K562 (cell line): ENCODE measurements around the gene ADAM23. TPM values are rescaled to one million over a fixed set of nuclear protein-coding genes. Genes with fewer than 3 reads are reported as not detected.

Source experiments
- ATAC-seq: fragments of 200-7000 bp; cut with Tn5 transposase; 3 replicates; pipeline ENCODE4 v1.9.1; 2020; ENCODE audit warnings: moderate library complexity
- BruUV-seq: library from RNA; stranded (reverse); fragments of 400-500 nt; replicated peaks from 2 replicates; lab custom pipeline; 2021; lab: Mats Ljungman, UMichigan
- CTCF ChIA-PET: fragments of 300-600 bp; formaldehyde crosslinking; extraction: SDS; loops from one replicate; lab custom pipeline; 2021; ENCODE audit warnings: low intra/inter-chr PET ratio; lab: Yijun Ruan, JAX
- POLR2A ChIA-PET: fragments of 300-600, 350-650 bp; sonication (Branson Sonifier 250); formaldehyde crosslinking; extraction: SDS; loops from one replicate; lab custom pipeline; 2021; ENCODE audit warnings: antibody characterized with exemption, inconsistent platforms; lab: Yijun Ruan, JAX
- DNase-seq, 4 experiments: peaks; one replicate each; pipeline versions ENCODE4 v3.0.0 to v3.0.0-alpha.2; 2011 to 2018; ENCODE audit warnings: low spot score in 3 of 4, mixed read lengths in 3 of 4; ENCODE audit errors: extremely low read depth in 1 of 4
- FAIRE-seq: peaks from 2 replicates; lab custom pipeline; 2011; peaks lifted over from hg19 to GRCh38; lab: Jason Lieb, UNC
- H2AFZ ChIP-seq: 2 replicates; pipeline ENCODE4 v1.6.0; 2011; ENCODE audit warnings: low read depth, low read length, control low read depth, inconsistent platforms
- H3K27ac ChIP-seq: fragments of 200-600 bp; 3 replicates; pipeline ENCODE4 v1.8.0; 2011; ENCODE audit warnings: low read depth, mild to moderate bottlenecking, control low read depth, inconsistent platforms, low read length, moderate library complexity, mixed read lengths; ENCODE audit errors: extremely low read depth
- H3K27me3 ChIP-seq, 2 experiments: fragments of 300-600 bp in 1 of 2; 2 replicates in 1 of 2; 3 replicates in 1 of 2; pipeline versions ENCODE4 v1.6.0 to v1.8.0; 2011; ENCODE audit warnings: inconsistent platforms in 2 of 2, low read length in 2 of 2, mild to moderate bottlenecking in 1 of 2, mixed read lengths in 1 of 2, moderate library complexity in 1 of 2; ENCODE audit not compliant: control insufficient read depth in 2 of 2, insufficient read depth in 2 of 2
- H3K36me3 ChIP-seq: fragments of 300-600 bp; 3 replicates; pipeline ENCODE4 v1.8.0; 2011; ENCODE audit warnings: mild to moderate bottlenecking, low read length, inconsistent platforms; ENCODE audit not compliant: control insufficient read depth, insufficient read depth
- H3K4me1 ChIP-seq, 2 experiments: fragments of 200-600 bp in 1 of 2; replicated peaks in 1 of 2; 2 replicates in 1 of 2; 3 replicates in 1 of 2; pipeline versions ENCODE4 v1.5.1 to v1.8.0; 2011; ENCODE audit warnings: inconsistent platforms in 2 of 2, low read length in 2 of 2, mild to moderate bottlenecking in 1 of 2, mixed read lengths in 1 of 2, moderate library complexity in 1 of 2; ENCODE audit not compliant: control insufficient read depth in 2 of 2, insufficient read depth in 2 of 2
- H3K4me2 ChIP-seq: 2 replicates; pipeline ENCODE4 v1.6.1; 2011; ENCODE audit warnings: low read length, control low read depth, inconsistent platforms, mixed read lengths; ENCODE audit not compliant: insufficient read depth
- H3K4me3 ChIP-seq: fragments of 200-600 bp; sonication (generic), shearing (Covaris generic); 2 replicates; pipeline ENCODE4 v1.5.1; 2016; ENCODE audit warnings: control low read depth, inconsistent platforms
- H3K79me2 ChIP-seq: fragments of 200-600 bp; 3 replicates; pipeline ENCODE4 v1.8.0; 2011; ENCODE audit warnings: low read length, inconsistent platforms; ENCODE audit not compliant: control insufficient read depth, insufficient read depth
- H3K9ac ChIP-seq, 2 experiments: 2 replicates each; pipeline versions ENCODE4 v1.6.0 to v1.6.1; 2011; ENCODE audit warnings: low read depth in 2 of 2, low read length in 2 of 2, control low read depth in 1 of 2, inconsistent platforms in 1 of 2, mild to moderate bottlenecking in 1 of 2, mixed read lengths in 1 of 2; ENCODE audit not compliant: insufficient read depth in 1 of 2
- H3K9me1 ChIP-seq: one replicate; pipeline ENCODE4 v1.6.0; 2011; ENCODE audit warnings: inconsistent platforms, mild to moderate bottlenecking, low read length, moderate library complexity; ENCODE audit not compliant: control insufficient read depth, insufficient read depth
- H3K9me3 ChIP-seq: replicated peaks from 2 replicates; pipeline ENCODE4 v1.5.1; 2011; ENCODE audit warnings: low read depth, low read length, inconsistent platforms; ENCODE audit not compliant: control insufficient read depth, insufficient read depth
- H4K20me1 ChIP-seq: replicated peaks from 2 replicates; pipeline ENCODE4 v1.6.1; 2011; ENCODE audit warnings: low read length, inconsistent platforms, mixed read lengths; ENCODE audit not compliant: control insufficient read depth, insufficient read depth
- ADNP ChIP-seq: fragments of 200-800 bp; sonication (Bioruptor generic); IDR thresholded peaks from 2 replicates; pipeline ENCODE4 v1.6.1; 2016; ENCODE audit warnings: missing genetic modification characterization, missing compliant biosample characterization
- ATF1 ChIP-seq, 2 experiments: fragments of 450-650 bp in 1 of 2; IDR thresholded peaks; 2 replicates each; pipeline ENCODE4 v1.6.1; 2016; ENCODE audit warnings: missing compliant biosample characterization in 1 of 2, missing genetic modification characterization in 1 of 2
- FUS ChIP-seq: fragments of 200-400 bp; formaldehyde crosslinking; optimal IDR thresholded peaks from 2 replicates; pipeline ENCODE3; 2017; ENCODE audit warnings: low read depth, low read length
- GTF2E2 ChIP-seq: fragments of 200-800 bp; sonication (Bioruptor generic); IDR thresholded peaks from 2 replicates; pipeline ENCODE4 v1.6.1; 2016; ENCODE audit warnings: missing genetic modification characterization, missing compliant biosample characterization
- JUN ChIP-seq, 2 experiments: sonication (generic) in 1 of 2; formaldehyde crosslinking in 1 of 2; IDR thresholded peaks; 2 replicates each; pipeline versions ENCODE4 v1.6.1 to v1.8.0; 2012 to 2022; ENCODE audit warnings: borderline replicate concordance in 2 of 2, mild to moderate bottlenecking in 2 of 2, improper control_type of control experiment in 1 of 2, low read depth in 1 of 2, low read length in 1 of 2, missing genetic modification reagents in 1 of 2
- JUND ChIP-seq, 2 experiments: IDR thresholded peaks; 2 replicates in 1 of 2; 3 replicates in 1 of 2; pipeline ENCODE4 v1.6.1; 2011; ENCODE audit warnings: borderline replicate concordance in 2 of 2, low read depth in 2 of 2, low read length in 2 of 2, improper control_type of control experiment in 1 of 2, missing biosample characterization in 1 of 2, missing genetic modification characterization in 1 of 2, missing genetic modification reagents in 1 of 2
- MEF2A ChIP-seq: IDR thresholded peaks from 2 replicates; pipeline ENCODE4 v1.6.1; 2011; ENCODE audit warnings: low read depth, mild to moderate bottlenecking, low read length, moderate library complexity; ENCODE audit not compliant: control insufficient read depth
- NEUROD1 ChIP-seq: fragments of 150-350 bp; IDR thresholded peaks from 2 replicates; pipeline ENCODE4 v1.6.1; 2014; ENCODE audit warnings: borderline replicate concordance, low read length, low read depth; ENCODE audit not compliant: partially characterized antibody
- NFXL1 ChIP-seq: fragments of 450-650 bp; formaldehyde crosslinking; IDR thresholded peaks from 2 replicates; pipeline ENCODE4 v1.4.0; 2021; ENCODE audit warnings: mild to moderate bottlenecking
- SRSF3 ChIP-seq: fragments of 200-400 bp; formaldehyde crosslinking; IDR thresholded peaks from 2 replicates; pipeline ENCODE4 v1.6.1; 2016; ENCODE audit warnings: mild to moderate bottlenecking, low read length, moderate library complexity; ENCODE audit not compliant: insufficient read depth
- ZNF140 ChIP-seq: fragments of 250-450 bp; sonication (Bioruptor Pico); IDR thresholded peaks from 2 replicates; pipeline ENCODE4 v1.8.0; 2021; ENCODE audit warnings: moderate library complexity, mild to moderate bottlenecking, inconsistent platforms
- ZNF175 ChIP-seq: fragments of 200-800 bp; sonication (Bioruptor generic); IDR thresholded peaks from 2 replicates; pipeline ENCODE4 v1.6.1; 2016; ENCODE audit warnings: low read depth, mild to moderate bottlenecking, missing genetic modification characterization, missing compliant biosample characterization
- ZNF3 ChIP-seq: fragments of 250-450 bp; sonication (Bioruptor Pico); IDR thresholded peaks from 2 replicates; pipeline ENCODE4 v1.5.0; 2021; ENCODE audit warnings: mild to moderate bottlenecking, moderate library complexity
- ZNF384 ChIP-seq: IDR thresholded peaks from 2 replicates; pipeline ENCODE4 v1.6.1; 2012; ENCODE audit warnings: low read depth, low read length, improper control_type of control experiment
- WGBS: fragments of 100-300 bp; shearing (Covaris generic); methylation state at CpG from one replicate; pipeline ENCODE4 v1.1.6; 2016; ENCODE audit warnings: low coverage, mixed read lengths; ENCODE audit not compliant: insufficient coverage; ENCODE audit errors: missing lambda C conversion rate; 5-methylcytosine and 5-hydroxymethylcytosine counted together
- in situ Hi-C: fragments of 300-500 bp; cut with MboI; formaldehyde crosslinking; loops from 4 replicates; pipeline ENCODE4 v1.15.0; 2018; ENCODE audit warnings: inconsistent platforms, mixed read lengths
- intact Hi-C: fragments of 100-400 bp; cut with micrococcal nuclease; formaldehyde crosslinking; loops from 2 replicates; pipeline ENCODE4 v1.14.2; 2022
- polyA plus RNA-seq, 8 experiments: library from polyadenylated mRNA; depleted of rRNA in 4 of 8; stranded (reverse) in 5 of 8; unstranded in 3 of 8; fragments of >200 nt; fragmentation: Nextera tagmentation in 2 of 8; fragmentation: Illumina TruSeq in 1 of 8; extraction: Ambion mirVana in 2 of 8; extraction: Trizol in 1 of 8; gene quantifications; 2 replicates each; pipeline versions ENCODE4 v1.2.1 to v1.2.3, GENCODE V29; 2011 to 2014; ENCODE audit warnings: inconsistent platforms in 1 of 8, missing spikeins in 1 of 8
- total RNA-seq, 7 experiments: library from RNA; depleted of rRNA in 6 of 7; stranded (reverse); fragments of >200 nt in 6 of 7; fragmentation: Illumina TruSeq in 2 of 7; extraction: Trizol in 2 of 7; gene quantifications; 2 replicates each; pipeline versions ENCODE4 v1.2.1 to v1.2.3, GENCODE V29; 2011 to 2021; ENCODE audit warnings: low replicate concordance in 1 of 7
- TF ChIP-seq, protein P1 (sequence below): fragments of 450-650 bp; formaldehyde crosslinking; conservative IDR thresholded peaks from 2 replicates; pipeline ENCODE4 v1.4.0; 2022; ENCODE audit warnings: mild to moderate bottlenecking, missing genetic modification characterization

The ADAM23 gene
- total and polyA plus RNA-seq, 9 of the 15 experiments (the other 6 are each of a cell fraction or from before 2014, with no cell fraction given), result 0.02 TPM; not detected in 8

GRCh38 chr2:206626108-206626507 is 182.8 kb downstream of the ADAM23 start:
- 0% methylated on average over 2 of the region's 2 CpGs for WGBS
- no peaks in the 10 kb centered on the region for H3K79me2 ChIP-seq
- no peaks in the 10 kb centered on the region for H3K27me3 ChIP-seq
- H3K27ac ChIP-seq, result no peak overlapping the region
- no peak overlapping the region for H3K4me2 ChIP-seq
- ATAC-seq (no peak), FAIRE-seq (no peak), DNase-seq (no peak)
- BruUV-seq, result no TSS peak
- no peaks in the 10 kb centered on the region for H3K9me3 ChIP-seq
- ChIA-PET POLR2A (no interaction called here), CTCF (no interaction called here)
- H3K4me3 ChIP-seq, result no peak overlapping the region
- H4K20me1 ChIP-seq, result no peaks in the 10 kb centered on the region
- no peaks in the 10 kb centered on the region for H3K9me1 ChIP-seq
- no peak overlapping the region for H2AFZ ChIP-seq
- TF ChIP-seq ZNF3 (CRISPR knock-in tag) (no peak), JUND (IDR thresholded peaks at IDR 0.05; ENCODE audit: borderline replicate concordance, low read depth, low read length) (no peak), JUND (tag; IDR thresholded peaks at IDR 0.05; ENCODE audit: borderline replicate concordance, low read depth, low read length) (no peak), ADNP (tag) (no peak), NEUROD1 (no peak)
- H3K9ac ChIP-seq, result no peak overlapping the region
- intact Hi-C loops (no loop called here), in situ Hi-C loops (no loop called here)
- H3K36me3 ChIP-seq, result no peaks in the 10 kb centered on the region
- H3K4me1 ChIP-seq, result no peaks in the 10 kb centered on the region

DNA sequence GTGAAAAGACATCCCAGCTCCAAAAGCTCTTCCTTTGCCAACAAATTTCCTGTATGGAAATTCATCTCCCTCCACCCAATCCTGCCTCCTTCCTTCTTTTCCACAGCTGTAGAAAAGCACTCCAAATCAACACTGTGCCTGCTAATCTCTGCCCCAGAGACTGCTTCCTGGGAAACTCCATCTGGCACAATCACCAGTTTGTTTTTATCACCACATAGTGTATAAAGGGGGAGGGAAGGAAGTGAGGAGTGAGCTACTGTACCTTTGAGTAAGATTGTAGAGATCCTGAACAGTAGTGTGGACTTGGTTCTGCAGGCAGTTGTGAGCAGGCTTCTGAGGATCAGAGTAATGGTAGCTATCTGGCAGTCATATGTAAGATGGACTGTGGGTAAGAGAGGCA is 184.3 kb downstream of the ADAM23 start:
- ATAC-seq (no peak), FAIRE-seq (no peak), DNase-seq (no peak)
- intact Hi-C loops, result no loop called here
- no peak overlapping the region for H2AFZ ChIP-seq
- in situ Hi-C loops, result no loop called here
- H3K9me1 ChIP-seq, result no peaks in the 10 kb centered on the region
- no peaks in the 10 kb centered on the region for H3K4me1 ChIP-seq
- H3K4me3 ChIP-seq, result no peak overlapping the region
- no peaks in the 10 kb centered on the region for H3K79me2 ChIP-seq
- no peaks in the 10 kb centered on the region for H4K20me1 ChIP-seq
- no TSS peak for BruUV-seq
- POLR2A ChIA-PET, result interaction anchor here (0.7 kb wide), 1 partner anchor 138 kb away, joined by 3 read pairs; no protein-coding TSS in a partner anchor
- TF ChIP-seq ZNF175, result no peak
- no peak for TF ChIP-seq SRSF3
- TF ChIP-seq JUN (IDR thresholded peaks at IDR 0.05; ENCODE audit: borderline replicate concordance, low read depth, low read length), result no peak
- no peak for TF ChIP-seq JUN (CRISPR knock-in tag; IDR thresholded peaks at IDR 0.05; ENCODE audit: borderline replicate concordance)
- TF ChIP-seq FUS, result no peak
- TF ChIP-seq MEF2A, result no peak
- TF ChIP-seq, protein P1, sequence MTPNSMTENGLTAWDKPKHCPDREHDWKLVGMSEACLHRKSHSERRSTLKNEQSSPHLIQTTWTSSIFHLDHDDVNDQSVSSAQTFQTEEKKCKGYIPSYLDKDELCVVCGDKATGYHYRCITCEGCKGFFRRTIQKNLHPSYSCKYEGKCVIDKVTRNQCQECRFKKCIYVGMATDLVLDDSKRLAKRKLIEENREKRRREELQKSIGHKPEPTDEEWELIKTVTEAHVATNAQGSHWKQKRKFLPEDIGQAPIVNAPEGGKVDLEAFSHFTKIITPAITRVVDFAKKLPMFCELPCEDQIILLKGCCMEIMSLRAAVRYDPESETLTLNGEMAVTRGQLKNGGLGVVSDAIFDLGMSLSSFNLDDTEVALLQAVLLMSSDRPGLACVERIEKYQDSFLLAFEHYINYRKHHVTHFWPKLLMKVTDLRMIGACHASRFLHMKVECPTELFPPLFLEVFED (CRISPR knock-in tag), result no peak
- no peak for TF ChIP-seq ATF1 (CRISPR knock-in tag; IDR thresholded peaks at IDR 0.05)
- TF ChIP-seq ATF1 (tag; IDR thresholded peaks at IDR 0.05), result no peak
- TF ChIP-seq ZNF384, result no peak
- TF ChIP-seq NFXL1 (CRISPR knock-in tag), result no peak
- no peak for TF ChIP-seq GTF2E2 (tag)
- no peak for TF ChIP-seq ZNF140 (CRISPR knock-in tag)
- H3K4me2 ChIP-seq, result no peak overlapping the region
- no peaks in the 10 kb centered on the region for H3K27me3 ChIP-seq
- no peaks in the 10 kb centered on the region for H3K9me3 ChIP-seq
- CTCF ChIA-PET, result no interaction called here
- no peak overlapping the region for H3K9ac ChIP-seq
- H3K36me3 ChIP-seq, result no peaks in the 10 kb centered on the region
- no peak overlapping the region for H3K27ac ChIP-seq
